Liver (tissue), 3 donors: ENCODE data around the gene ADAM30.

Experiments
- CTCF ChIP-seq: fragments of 150-350 bp; IDR thresholded peaks from 2 replicates; pipeline ENCODE4 v1.5.1; 2017; ENCODE audit warnings: improper control_type of control experiment, low read depth, low read length; ENCODE audit not compliant: missing input control
- EGR1 ChIP-seq, 2 donors: IDR thresholded peaks; 2 replicates each; pipeline ENCODE4 v1.6.1; 2016 to 2018; ENCODE audit warnings: antibody characterized with exemption in 2 of 2, low read depth in 2 of 2
- HNF4A ChIP-seq, 2 donors: conservative IDR thresholded peaks; 2 replicates each; pipeline ENCODE4 v1.6.1; 2016; ENCODE audit warnings: antibody characterized with exemption in 2 of 2, mild to moderate bottlenecking in 2 of 2
- JUND ChIP-seq, 2 donors: IDR thresholded peaks; 2 replicates each; pipeline ENCODE4 v1.6.1; 2016; ENCODE audit warnings: antibody characterized with exemption in 2 of 2
- REST ChIP-seq: IDR thresholded peaks from 2 replicates; pipeline ENCODE4 v1.6.1; 2016; ENCODE audit warnings: antibody characterized with exemption, mild to moderate bottlenecking
- SP1 ChIP-seq: IDR thresholded peaks from 2 replicates; pipeline ENCODE4 v1.6.1; 2018; ENCODE audit warnings: antibody characterized with exemption, mild to moderate bottlenecking
- TAF1 ChIP-seq: conservative IDR thresholded peaks from 2 replicates; pipeline ENCODE4 v1.6.1; 2016; ENCODE audit warnings: antibody characterized with exemption, mild to moderate bottlenecking
- YY1 ChIP-seq: IDR thresholded peaks from 2 replicates; pipeline ENCODE4 v1.6.1; 2016; ENCODE audit warnings: antibody characterized with exemption, mild to moderate bottlenecking
- ZBTB33 ChIP-seq: IDR thresholded peaks from 2 replicates; pipeline ENCODE4 v1.6.1; 2016; ENCODE audit warnings: antibody characterized with exemption
- TF ChIP-seq, protein P1 (sequence below): IDR thresholded peaks from 2 replicates; pipeline ENCODE4 v1.6.1; 2016; ENCODE audit warnings: antibody characterized with exemption
- donor health status: healthy.
- donor health status: healthy.

- TF ChIP-seq CTCF, result no peak
- TF ChIP-seq HNF4A (conservative IDR thresholded peaks at IDR 0.05), result no peak
- TF ChIP-seq SP1, result no peak
- no peak for TF ChIP-seq EGR1 (IDR thresholded peaks at IDR 0.05; ENCODE audit: low read depth in 2 of 2)
- TF ChIP-seq TAF1, result no peak
- no peak for TF ChIP-seq ZBTB33
- TF ChIP-seq REST, result no peak
- TF ChIP-seq, protein P1, sequence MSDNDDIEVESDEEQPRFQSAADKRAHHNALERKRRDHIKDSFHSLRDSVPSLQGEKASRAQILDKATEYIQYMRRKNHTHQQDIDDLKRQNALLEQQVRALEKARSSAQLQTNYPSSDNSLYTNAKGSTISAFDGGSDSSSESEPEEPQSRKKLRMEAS, result no peak
- TF ChIP-seq JUND (IDR thresholded peaks at IDR 0.05), result no peak
- TF ChIP-seq YY1, result no peak
Measured at GRCh38 chr1:119862276-119862675, 34.0 kb downstream of the ADAM30 start.
